IMR-90 (cell line): ENCODE measurements around the gene GOLGA6C.
"Not testable (repeated sequence)": the region's sequence is repeated elsewhere in the genome, so short reads cannot be mapped to it uniquely, and the experiment has no call there.

Experiments used
- BHLHE40 ChIP-seq: fragments of 150-350 bp; IDR thresholded peaks from 2 replicates; pipeline ENCODE4 v1.6.1; 2016; ENCODE audit warnings: mild to moderate bottlenecking, low read depth, low read length
- MXI1 ChIP-seq: IDR thresholded peaks from 2 replicates; pipeline ENCODE4 v1.6.1; 2012; ENCODE audit warnings: low read depth, mild to moderate bottlenecking, low read length, moderate library complexity, borderline replicate concordance
- POLR2A ChIP-seq: IDR thresholded peaks from 2 replicates; pipeline ENCODE4 v1.6.1; 2012; ENCODE audit warnings: mild to moderate bottlenecking, low read depth, low read length
- SMC3 ChIP-seq: fragments of 150-350 bp; IDR thresholded peaks from 2 replicates; pipeline ENCODE4 v1.6.1; 2016; ENCODE audit warnings: low read depth, mild to moderate bottlenecking, antibody characterized with exemption, low read length, moderate library complexity
- TF ChIP-seq, protein P1 (sequence below): fragments of 150-350 bp; IDR thresholded peaks from 2 replicates; pipeline ENCODE4 v1.6.1; 2017; ENCODE audit warnings: mild to moderate bottlenecking, antibody characterized with exemption, low read length, low read depth
- TF ChIP-seq, protein P2 (sequence below): conservative IDR thresholded peaks from 2 replicates; pipeline ENCODE4 v1.5.1; 2012; ENCODE audit warnings: mild to moderate bottlenecking, low read depth, low read length, improper control_type of control experiment

DNA sequence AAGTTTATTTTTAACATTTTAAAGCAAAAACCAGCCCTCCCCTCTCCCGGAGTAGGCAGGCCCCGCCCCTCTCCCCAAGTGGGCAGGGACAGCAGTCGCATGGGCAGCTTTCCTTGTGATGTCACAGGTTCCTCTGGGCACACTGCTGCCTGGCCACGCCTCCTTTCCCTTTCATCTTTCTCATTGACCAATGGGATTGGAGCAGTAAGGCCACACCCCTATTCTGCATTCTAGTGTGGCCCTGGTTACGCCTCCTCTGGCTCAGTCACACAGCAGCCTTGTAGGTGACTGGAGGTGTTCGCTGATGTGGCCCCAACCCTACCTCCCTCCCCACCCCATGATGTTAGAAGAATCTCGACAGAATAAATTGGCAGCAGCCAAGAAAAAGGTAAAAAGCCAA, 24.4 kb downstream of the GOLGA6C start, which contains the start of gene GOLGA6D:
- TF ChIP-seq, protein P1, sequence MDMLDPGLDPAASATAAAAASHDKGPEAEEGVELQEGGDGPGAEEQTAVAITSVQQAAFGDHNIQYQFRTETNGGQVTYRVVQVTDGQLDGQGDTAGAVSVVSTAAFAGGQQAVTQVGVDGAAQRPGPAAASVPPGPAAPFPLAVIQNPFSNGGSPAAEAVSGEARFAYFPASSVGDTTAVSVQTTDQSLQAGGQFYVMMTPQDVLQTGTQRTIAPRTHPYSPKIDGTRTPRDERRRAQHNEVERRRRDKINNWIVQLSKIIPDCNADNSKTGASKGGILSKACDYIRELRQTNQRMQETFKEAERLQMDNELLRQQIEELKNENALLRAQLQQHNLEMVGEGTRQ = not testable (repeated sequence)
- TF ChIP-seq, protein P2, sequence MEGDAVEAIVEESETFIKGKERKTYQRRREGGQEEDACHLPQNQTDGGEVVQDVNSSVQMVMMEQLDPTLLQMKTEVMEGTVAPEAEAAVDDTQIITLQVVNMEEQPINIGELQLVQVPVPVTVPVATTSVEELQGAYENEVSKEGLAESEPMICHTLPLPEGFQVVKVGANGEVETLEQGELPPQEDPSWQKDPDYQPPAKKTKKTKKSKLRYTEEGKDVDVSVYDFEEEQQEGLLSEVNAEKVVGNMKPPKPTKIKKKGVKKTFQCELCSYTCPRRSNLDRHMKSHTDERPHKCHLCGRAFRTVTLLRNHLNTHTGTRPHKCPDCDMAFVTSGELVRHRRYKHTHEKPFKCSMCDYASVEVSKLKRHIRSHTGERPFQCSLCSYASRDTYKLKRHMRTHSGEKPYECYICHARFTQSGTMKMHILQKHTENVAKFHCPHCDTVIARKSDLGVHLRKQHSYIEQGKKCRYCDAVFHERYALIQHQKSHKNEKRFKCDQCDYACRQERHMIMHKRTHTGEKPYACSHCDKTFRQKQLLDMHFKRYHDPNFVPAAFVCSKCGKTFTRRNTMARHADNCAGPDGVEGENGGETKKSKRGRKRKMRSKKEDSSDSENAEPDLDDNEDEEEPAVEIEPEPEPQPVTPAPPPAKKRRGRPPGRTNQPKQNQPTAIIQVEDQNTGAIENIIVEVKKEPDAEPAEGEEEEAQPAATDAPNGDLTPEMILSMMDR = not testable (repeated sequence)
- TF ChIP-seq MXI1, POLR2A, BHLHE40, SMC3: not testable (repeated sequence)
